Right kidney (tissue), 1 donor: Measurements from ENCODE around the gene ERP27.

Experiments used
- DNase-seq: peaks from one replicate; pipeline ENCODE4 v3.0.0-alpha.2; 2016

Gene ERP27

GRCh38 chr12:14902465-14902864 is 35.9 kb downstream of the ERP27 start:
- no peak for DNase-seq

GRCh38 chr12:14901228-14901562 is 37.1 kb downstream of the ERP27 start:
- DNase-seq: no peak

- DNase-seq: no peak
These were observed 37.7 kb downstream of the ERP27 start for GRCh38 chr12:14900521-14901227.

- DNase-seq: no peak
These were observed 41.7 kb downstream of the ERP27 start for GRCh38 chr12:14896521-14897169.

- no peak for DNase-seq
These were observed 44.7 kb downstream of the ERP27 start for GRCh38 chr12:14893506-14894250.

GRCh38 chr12:14892726-14893505 is 45.4 kb downstream of the ERP27 start:
- no peak for DNase-seq

GRCh38 chr12:14890701-14891100 is 47.6 kb downstream of the ERP27 start:
- no peak for DNase-seq

- no peak for DNase-seq
These were observed 52.1 kb downstream of the ERP27 start for GRCh38 chr12:14886271-14886670.

GRCh38 chr12:14885718-14886221 is 52.6 kb downstream of the ERP27 start, which contains the start of gene MGP:
Gene MGP, minus strand, starts transcription at chr12:14885854. Its CDS starts 63 bp downstream, at chr12:14885791.
- DNase-seq: no peak

GRCh38 chr12:14884458-14884878 is 53.9 kb downstream of the ERP27 start:
- no peak for DNase-seq

- DNase-seq: no peak
These were observed 54.7 kb downstream of the ERP27 start for GRCh38 chr12:14883686-14884085.

GRCh38 chr12:14880890-14881453 is 57.4 kb downstream of the ERP27 start:
- DNase-seq: no peak

- DNase-seq: no peak
These were observed 59.0 kb downstream of the ERP27 start for GRCh38 chr12:14879222-14879933.

GRCh38 chr12:14878488-14878887 is 59.8 kb downstream of the ERP27 start:
- DNase-seq: no peak

- DNase-seq: no peak
These were observed 61.5 kb downstream of the ERP27 start for GRCh38 chr12:14876833-14877232.

GRCh38 chr12:14874882-14875281 is 63.5 kb downstream of the ERP27 start:
- no peak for DNase-seq

- DNase-seq: no peak
These were observed 64.7 kb downstream of the ERP27 start for GRCh38 chr12:14873440-14874185.

GRCh38 chr12:14871886-14872285 is 66.5 kb downstream of the ERP27 start:
- no peak for DNase-seq

GRCh38 chr12:14871247-14871646 is 67.1 kb downstream of the ERP27 start:
- DNase-seq: no peak

GRCh38 chr12:14868916-14869506 is 69.3 kb downstream of the ERP27 start:
- no peak for DNase-seq
